Measurements from ENCODE around the gene SKOR2.
"Not testable (repeated sequence)": the region's sequence is repeated elsewhere in the genome, so short reads cannot be mapped to it uniquely, and the experiment has no call there.

SKOR2 gene

GRCh38 chr18:47158404-47158803 lies 93.1 kb downstream of the SKOR2 start:
- DNase-seq, CTCF ChIA-PET, H3K27ac Mint-ChIP-seq: not testable (repeated sequence)

More at GRCh38 chr18:47158404-47158803, 93.1 kb downstream of the SKOR2 start:
- not testable (repeated sequence) for H3K27me3 Mint-ChIP-seq, H3K4me1 Mint-ChIP-seq, H3K9me3 Mint-ChIP-seq, H3K4me3 Mint-ChIP-seq
- H3K36me3 Mint-ChIP-seq = peaks cover 15% of the 10 kb centered on the region

Data from activated naive CD4-positive, alpha-beta T cell treated with anti-CD3 and anti-CD28 coated beads, Interleukin-2, amount 10 ng/mL, durations not matched to agents 7 days and 5 days (primary cell).